GM19023 (cell line): Measurements from ENCODE around the gene LDLRAD4.
"Not testable (repeated sequence)": the region's sequence is repeated elsewhere in the genome, so short reads cannot be mapped to it uniquely, and the experiment has no call there.

Experiments used
- ATAC-seq: cut with Tn5 transposase; IDR thresholded peaks from one replicate; pipeline ENCODE4 v1.9.1; 2021; ENCODE audit warnings: mild to moderate bottlenecking, moderate library complexity; ENCODE audit not compliant: unreplicated experiment

The LDLRAD4 gene

GRCh38 chr18:13324880-13325279 lies 106.3 kb downstream of the LDLRAD4 start:
- no peak for ATAC-seq

DNA sequence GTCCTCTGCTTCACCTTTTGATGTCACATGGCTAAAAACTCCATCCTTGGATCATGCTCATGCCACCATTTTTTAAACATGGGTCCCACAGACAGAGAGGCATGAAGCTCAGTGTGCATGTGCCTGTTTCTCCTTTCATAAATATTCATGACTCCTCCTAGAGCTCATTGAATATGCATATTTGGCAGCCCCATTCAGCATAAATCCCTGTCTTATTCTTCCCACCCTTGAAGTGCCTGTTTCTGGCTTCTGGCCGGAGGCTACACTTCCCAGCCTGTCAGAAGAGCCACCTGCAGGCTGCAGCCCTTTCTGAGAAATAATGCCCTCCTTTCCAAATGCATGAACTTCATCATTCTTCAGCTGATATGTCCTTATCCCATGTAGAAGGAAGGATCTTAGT lies 109.7 kb downstream of the LDLRAD4 start:
- ATAC-seq: no peak

GRCh38 chr18:13330996-13331395 lies 112.4 kb downstream of the LDLRAD4 start:
- no peak for ATAC-seq

- ATAC-seq: no peak
Measured at GRCh38 chr18:13331846-13332245, 113.3 kb downstream of the LDLRAD4 start.

DNA sequence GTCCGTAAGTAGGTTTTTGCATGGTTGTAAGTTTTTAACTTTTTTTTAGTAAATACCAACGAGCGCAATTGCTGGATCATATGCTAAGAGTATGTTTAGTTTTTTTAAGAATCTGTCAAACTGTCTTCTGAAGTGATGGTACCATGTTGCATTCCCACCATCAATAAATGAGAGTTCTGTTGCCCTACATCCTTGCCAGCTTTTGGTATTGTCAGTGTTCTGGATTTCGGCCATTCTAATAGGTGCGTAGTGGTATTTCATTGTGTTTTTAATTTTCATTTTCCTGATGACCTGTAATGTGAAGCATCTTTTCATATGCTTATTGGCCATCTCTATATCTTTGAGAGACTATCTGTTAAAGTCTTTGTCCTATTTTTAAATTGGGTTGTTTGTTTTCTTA lies 114.3 kb downstream of the LDLRAD4 start:
- ATAC-seq: no peak

DNA sequence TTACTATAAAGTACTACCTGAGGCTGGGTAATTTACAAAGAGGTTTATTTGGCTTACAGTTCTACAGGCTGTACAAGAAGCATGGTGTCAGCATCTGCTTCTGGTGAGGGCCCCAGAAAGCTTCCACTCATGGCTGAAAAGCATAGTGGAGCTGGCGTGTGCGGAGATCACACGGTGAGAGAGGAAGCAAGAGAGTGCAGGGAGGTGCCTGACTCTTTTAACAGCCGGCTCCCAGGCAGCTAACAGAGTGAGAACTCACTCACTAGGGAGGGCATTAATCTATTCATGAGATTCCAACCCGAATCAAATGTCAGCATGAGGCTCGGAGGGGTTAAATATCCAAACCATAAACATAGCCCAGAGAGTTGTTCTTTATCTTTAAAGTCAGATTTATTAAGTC lies 117.3 kb downstream of the LDLRAD4 start:
- no peak for ATAC-seq

GRCh38 chr18:13336841-13337240 lies 118.3 kb downstream of the LDLRAD4 start:
- ATAC-seq: no peak

- no peak for ATAC-seq
Measured at GRCh38 chr18:13337369-13337768, 118.8 kb downstream of the LDLRAD4 start.

GRCh38 chr18:13338318-13338717 lies 119.8 kb downstream of the LDLRAD4 start:
- ATAC-seq: no peak

DNA sequence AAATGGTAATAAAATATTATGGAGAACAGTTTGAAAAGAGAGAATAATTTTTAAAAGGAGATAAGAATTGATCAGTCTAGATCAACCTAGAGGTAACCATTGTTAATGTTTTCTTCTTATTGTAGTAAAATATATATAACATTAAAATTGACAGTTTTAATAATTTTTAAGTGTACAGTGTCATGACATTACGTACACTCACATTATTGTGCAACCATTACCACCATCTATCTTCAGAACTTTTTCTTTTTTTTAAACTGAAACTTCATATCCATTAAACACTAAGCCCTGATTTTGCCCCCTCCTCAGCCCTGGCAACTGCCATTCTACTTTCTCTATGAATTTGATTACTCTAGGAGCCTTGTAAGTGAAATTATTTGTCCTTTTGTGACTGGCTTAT lies 121.1 kb downstream of the LDLRAD4 start:
- no peak for ATAC-seq

- ATAC-seq: not testable (repeated sequence)
Measured at GRCh38 chr18:13346449-13346848, 127.9 kb downstream of the LDLRAD4 start.

GRCh38 chr18:13353084-13353823 lies 134.7 kb downstream of the LDLRAD4 start:
- ATAC-seq: no peak

- ATAC-seq: no peak
Measured at GRCh38 chr18:13354402-13354801, 135.8 kb downstream of the LDLRAD4 start.

GRCh38 chr18:13356032-13356431 lies 137.5 kb downstream of the LDLRAD4 start:
- no peak for ATAC-seq

DNA sequence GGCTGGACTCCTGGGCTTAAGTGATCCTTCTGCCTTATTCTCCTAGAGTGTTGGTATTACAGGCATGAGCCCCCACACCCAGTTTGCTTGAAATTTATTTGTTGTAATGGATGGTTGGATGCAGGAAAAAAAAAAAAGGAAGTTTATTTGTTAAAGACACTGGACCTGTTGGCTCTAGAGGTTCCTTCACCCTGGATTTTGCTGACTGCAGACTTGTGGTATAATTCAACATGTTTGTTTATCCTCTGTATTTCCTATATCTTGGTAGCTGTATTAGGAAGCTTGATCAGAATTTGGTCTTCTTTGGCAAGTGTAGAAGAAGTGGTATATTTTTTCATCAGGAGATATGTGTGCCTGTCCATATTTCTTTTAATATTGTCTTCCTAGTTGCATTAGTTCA lies 138.7 kb downstream of the LDLRAD4 start:
- ATAC-seq: no peak

- ATAC-seq: no peak
Measured at GRCh38 chr18:13359210-13359609, 140.7 kb downstream of the LDLRAD4 start.

- ATAC-seq: no peak
Measured at GRCh38 chr18:13361431-13361830, 142.9 kb downstream of the LDLRAD4 start.

- ATAC-seq: no peak
Measured at GRCh38 chr18:13362051-13362450, 143.5 kb downstream of the LDLRAD4 start.

DNA sequence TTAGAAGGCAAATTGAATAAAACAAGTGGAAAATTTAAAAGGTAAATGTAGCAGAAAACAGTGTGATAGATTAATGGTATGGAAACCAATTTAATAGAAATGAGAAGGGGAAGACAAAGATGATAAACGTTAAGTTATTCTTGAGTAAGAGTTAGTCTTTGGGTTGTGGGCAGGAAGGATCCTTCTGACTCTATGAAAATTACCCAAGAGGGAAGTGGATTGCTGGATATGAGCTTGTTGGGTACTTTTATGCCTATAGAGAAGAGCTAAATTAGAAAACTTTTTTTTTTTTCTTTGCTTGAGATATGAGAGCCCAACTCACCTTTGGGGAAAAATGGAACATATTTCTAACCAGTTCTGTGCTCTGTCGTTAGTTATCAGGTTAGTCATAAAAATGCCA lies 144.0 kb downstream of the LDLRAD4 start:
- ATAC-seq: no peak

DNA sequence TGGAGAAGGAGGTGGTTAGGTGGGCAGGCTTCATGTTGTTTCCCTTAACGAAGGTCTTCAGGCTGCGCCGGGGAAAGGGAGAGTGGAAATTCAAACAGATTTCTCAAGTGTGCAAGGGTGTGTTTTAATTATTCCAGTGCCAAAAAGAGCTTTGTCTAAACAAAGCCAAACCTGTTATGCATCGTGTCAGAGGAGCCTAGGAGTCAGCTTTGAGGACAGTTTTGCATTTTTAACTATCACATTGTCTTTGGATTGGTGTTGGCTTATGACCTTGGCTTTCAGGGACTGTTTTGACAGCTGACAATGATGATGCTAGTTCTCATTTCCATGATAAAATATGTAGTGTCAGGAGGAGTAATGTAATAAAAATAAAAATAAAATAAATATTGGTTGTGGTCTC lies 144.8 kb downstream of the LDLRAD4 start:
- no peak for ATAC-seq

- ATAC-seq: no peak
Measured at GRCh38 chr18:13364721-13365205, 146.2 kb downstream of the LDLRAD4 start.

DNA sequence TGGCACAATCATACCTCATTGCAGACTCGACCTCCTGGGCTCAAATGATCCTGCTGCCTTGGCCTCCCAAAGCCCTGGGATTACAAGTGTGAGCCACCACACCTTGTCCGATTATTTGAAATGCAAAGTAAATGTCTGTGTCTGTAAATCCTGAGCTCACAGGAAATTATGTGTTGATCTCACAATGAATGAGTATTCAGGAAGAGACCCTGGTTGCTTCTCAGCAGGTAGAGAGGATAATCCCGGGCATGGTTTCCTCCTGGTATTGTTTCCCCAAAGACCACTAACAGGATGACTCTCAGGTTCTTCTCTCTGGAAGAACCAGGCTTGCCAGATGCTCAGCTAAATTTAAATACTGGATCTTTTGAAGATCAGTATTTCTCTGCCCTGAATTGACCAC lies 147.6 kb downstream of the LDLRAD4 start:
- no peak for ATAC-seq

DNA sequence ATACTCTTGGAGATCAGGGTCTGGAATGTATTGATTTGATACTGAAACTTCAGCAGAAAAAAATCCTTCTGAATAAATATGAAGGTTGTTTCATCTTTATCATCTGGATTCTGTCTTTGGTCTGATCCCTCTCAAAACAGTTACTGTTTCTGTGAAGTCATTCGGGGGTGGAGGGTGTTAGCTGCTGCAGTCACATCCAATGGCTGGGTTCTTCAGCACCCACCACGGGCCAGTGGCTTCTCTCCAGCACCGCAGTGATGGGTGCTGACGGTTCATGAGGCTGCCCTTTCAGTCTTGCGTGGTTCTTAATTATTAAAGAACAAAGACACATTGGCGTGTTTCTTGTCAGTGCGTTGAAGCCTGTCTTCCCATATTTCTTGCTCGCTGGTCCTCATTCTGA lies 148.0 kb downstream of the LDLRAD4 start:
- no peak for ATAC-seq
